H1 (cell line): ENCODE measurements around the gene ING4. TPM values are rescaled to one million over a fixed set of nuclear protein-coding genes. Genes with fewer than 3 reads are reported as not detected.

Experiments used
- CTCF ChIA-PET: fragments of 300-600 bp; sonication (Branson Sonifier 250); formaldehyde crosslinking; loops from one replicate; lab custom pipeline; 2021; ENCODE audit not compliant: partially characterized antibody; lab: Charles Lee
- POLR2A ChIA-PET: fragments of 300-600 bp; sonication (Branson Sonifier 250); formaldehyde crosslinking; loops from one replicate; lab custom pipeline; 2021; ENCODE audit warnings: inconsistent platforms; ENCODE audit not compliant: partially characterized antibody; lab: Charles Lee
- DNase-seq, 2 experiments: peaks; one replicate each; pipeline versions ENCODE4 v3.0.0 to v3.0.0-alpha.2; 2010 to 2022; ENCODE audit warnings: low spot score in 2 of 2, low read depth in 1 of 2, mixed read lengths in 1 of 2
- FAIRE-seq: peaks from 2 replicates; lab custom pipeline; 2011; peaks lifted over from hg19 to GRCh38; lab: Jason Lieb, UNC
- H2AFZ ChIP-seq: 2 replicates; pipeline ENCODE4 v1.8.1; 2012; ENCODE audit warnings: low read length, inconsistent platforms
- H2AK5ac ChIP-seq: 2 replicates; pipeline ENCODE4 v1.6.1; 2013; ENCODE audit warnings: low read depth, low read length
- H2BK120ac ChIP-seq: replicated peaks from 2 replicates; pipeline ENCODE3; 2013; ENCODE audit warnings: low read depth, low read length, inconsistent platforms
- H2BK12ac ChIP-seq: 2 replicates; pipeline ENCODE4 v1.6.1; 2013; ENCODE audit warnings: low read depth, low read length
- H2BK15ac ChIP-seq: 2 replicates; pipeline ENCODE4 v1.6.1; 2013; ENCODE audit warnings: low read length
- H2BK20ac ChIP-seq: 2 replicates; pipeline ENCODE4 v1.6.1; 2013; ENCODE audit warnings: low read length
- H2BK5ac ChIP-seq: 2 replicates; pipeline ENCODE4 v1.6.1; 2013; ENCODE audit warnings: low read depth, low read length
- H3K14ac ChIP-seq: 2 replicates; pipeline ENCODE4 v1.6.1; 2013; ENCODE audit warnings: inconsistent platforms; ENCODE audit not compliant: insufficient read length
- H3K18ac ChIP-seq: 2 replicates; pipeline ENCODE4 v1.6.1; 2013; ENCODE audit warnings: low read length; ENCODE audit errors: extremely low read depth
- H3K23ac ChIP-seq: 2 replicates; pipeline ENCODE4 v1.6.1; 2013; ENCODE audit warnings: inconsistent platforms; ENCODE audit not compliant: insufficient read length
- H3K23me2 ChIP-seq: 2 replicates; pipeline ENCODE4 v1.6.1; 2013; ENCODE audit warnings: low read depth, low read length
- H3K27ac ChIP-seq: 2 replicates; pipeline ENCODE4 v1.6.1; 2011; ENCODE audit warnings: low read depth, low read length, inconsistent platforms
- H3K27me3 ChIP-seq, 4 experiments: replicated peaks in 1 of 4; 1 replicate in 1 of 4; 2 replicates in 3 of 4; pipeline versions ENCODE4 v1.6.1 to v1.8.1; 2011 to 2013; ENCODE audit warnings: low read length in 3 of 4, mild to moderate bottlenecking in 3 of 4, inconsistent platforms in 2 of 4, mixed read lengths in 2 of 4, moderate library complexity in 1 of 4; ENCODE audit not compliant: control insufficient read depth in 3 of 4, insufficient read depth in 3 of 4; ENCODE audit errors: extremely low read depth in 1 of 4
- H3K36me3 ChIP-seq, 4 experiments: 2 replicates each; pipeline versions ENCODE4 v1.6.1 to v1.8.1; 2011 to 2013; ENCODE audit warnings: mild to moderate bottlenecking in 4 of 4, low read length in 3 of 4, moderate library complexity in 2 of 4, control low read depth in 1 of 4, inconsistent platforms in 1 of 4; ENCODE audit not compliant: insufficient read depth in 4 of 4, control insufficient read depth in 2 of 4
- H3K4ac ChIP-seq: replicated peaks from 2 replicates; pipeline ENCODE3; 2013; ENCODE audit warnings: low read length, low read depth, mixed read lengths, inconsistent platforms; ENCODE audit not compliant: insufficient read length
- H3K4me1 ChIP-seq, 4 experiments: replicated peaks in 1 of 4; 1 replicate in 1 of 4; 2 replicates in 3 of 4; pipeline versions ENCODE4 v1.6.1 to v1.8.1; 2011 to 2013; ENCODE audit warnings: low read length in 3 of 4, inconsistent platforms in 2 of 4, mixed read lengths in 1 of 4; ENCODE audit not compliant: insufficient read depth in 4 of 4, control insufficient read depth in 3 of 4
- H3K4me2 ChIP-seq, 2 experiments: 2 replicates each; pipeline versions ENCODE4 v1.6.1 to v1.8.1; 2011 to 2013; ENCODE audit warnings: low read depth in 2 of 2, low read length in 2 of 2, control low read depth in 1 of 2, inconsistent platforms in 1 of 2, mild to moderate bottlenecking in 1 of 2; ENCODE audit not compliant: insufficient read depth in 1 of 2
- H3K4me3 ChIP-seq, 4 experiments: fragments of 200-600, 300-600 bp in 1 of 4; sonication (generic), shearing (Covaris generic), sonication (Bioruptor Twin) in 1 of 4; 2 replicates each; pipeline versions ENCODE4 v1.5.1 to v1.8.1; 2011 to 2016; ENCODE audit warnings: low read length in 4 of 4, low read depth in 3 of 4, control low read depth in 2 of 4, inconsistent platforms in 2 of 4, mild to moderate bottlenecking in 2 of 4, mixed read lengths in 1 of 4, moderate library complexity in 1 of 4; ENCODE audit not compliant: insufficient read depth in 2 of 4; ENCODE audit errors: extremely low read depth in 1 of 4
- H3K56ac ChIP-seq: replicated peaks from 2 replicates; pipeline ENCODE3; 2013; ENCODE audit warnings: low read depth, mild to moderate bottlenecking, mixed read lengths, low read length, inconsistent platforms; ENCODE audit not compliant: insufficient read length
- H3K79me1 ChIP-seq: 2 replicates; pipeline ENCODE4 v1.6.1; 2013; ENCODE audit warnings: low read depth, low read length, control low read depth
- H3K79me2 ChIP-seq, 2 experiments: 2 replicates each; pipeline versions ENCODE4 v1.6.1 to v1.8.1; 2012 to 2013; ENCODE audit warnings: low read length in 2 of 2, mild to moderate bottlenecking in 2 of 2, inconsistent platforms in 1 of 2; ENCODE audit not compliant: insufficient read depth in 2 of 2, control insufficient read depth in 1 of 2
- H3K9ac ChIP-seq, 4 experiments: replicated peaks in 1 of 4; 1 replicate in 1 of 4; 2 replicates in 3 of 4; pipeline versions ENCODE4 v1.6.1 to v1.8.1; 2011 to 2013; ENCODE audit warnings: low read depth in 3 of 4, low read length in 3 of 4, control low read depth in 2 of 4, mild to moderate bottlenecking in 2 of 4, moderate library complexity in 2 of 4, inconsistent platforms in 1 of 4; ENCODE audit errors: extremely low read depth in 1 of 4
- H3K9me3 ChIP-seq, 2 experiments: 2 replicates each; pipeline versions ENCODE4 v1.6.1 to v1.8.1; 2012 to 2013; ENCODE audit warnings: mild to moderate bottlenecking in 2 of 2, moderate library complexity in 2 of 2, control low read depth in 1 of 2, inconsistent platforms in 1 of 2, low read depth in 1 of 2, low read length in 1 of 2, mixed read lengths in 1 of 2; ENCODE audit not compliant: insufficient read depth in 2 of 2
- H4K20me1 ChIP-seq, 2 experiments: replicated peaks in 1 of 2; 2 replicates each; pipeline versions ENCODE3 to v1.8.1; 2011 to 2013; ENCODE audit warnings: inconsistent platforms in 2 of 2, low read length in 2 of 2, mild to moderate bottlenecking in 1 of 2; ENCODE audit not compliant: insufficient read depth in 2 of 2, control insufficient read depth in 1 of 2
- H4K5ac ChIP-seq: 2 replicates; pipeline ENCODE4 v1.6.1; 2013; ENCODE audit warnings: low read length, low read depth, mixed read lengths, inconsistent platforms; ENCODE audit not compliant: insufficient read length
- H4K8ac ChIP-seq: 2 replicates; pipeline ENCODE4 v1.8.0; 2013; ENCODE audit warnings: mild to moderate bottlenecking, moderate library complexity, low read length, inconsistent platforms; ENCODE audit not compliant: insufficient read depth; ENCODE audit errors: extremely low read depth
- H4K91ac ChIP-seq: replicated peaks from 2 replicates; pipeline ENCODE3; 2013; ENCODE audit warnings: low read length, mixed read lengths, inconsistent platforms; ENCODE audit not compliant: insufficient read length
- CBX8 ChIP-seq: fragments of 300-800, 300-1000 bp; sonication (generic); IDR thresholded peaks from 2 replicates; pipeline ENCODE4 v1.7.1; 2016; ENCODE audit warnings: low read depth, low read length, borderline replicate concordance
- CHD1 ChIP-seq: IDR thresholded peaks from 2 replicates; pipeline ENCODE4 v1.6.1; 2012; ENCODE audit warnings: low read depth, low read length, improper control_type of control experiment
- EZH2 ChIP-seq: fragments of 200-600 bp; sonication (generic); IDR thresholded peaks from 2 replicates; pipeline ENCODE4 v1.7.1; 2012; ENCODE audit warnings: low read depth, mild to moderate bottlenecking, moderate library complexity, low read length, inconsistent platforms; ENCODE audit not compliant: severe bottlenecking
- POLR2AphosphoS5 ChIP-seq: IDR thresholded peaks from 2 replicates; pipeline ENCODE4 v1.6.1; 2011; ENCODE audit warnings: low read depth, low read length
- RFX5 ChIP-seq: IDR thresholded peaks from 2 replicates; pipeline ENCODE4 v1.6.1; 2011; ENCODE audit warnings: low read depth, low read length, improper control_type of control experiment, borderline replicate concordance
- SP2 ChIP-seq: IDR thresholded peaks from 2 replicates; pipeline ENCODE4 v1.6.1; 2012; ENCODE audit warnings: mild to moderate bottlenecking, low read length, inconsistent platforms
- SP4 ChIP-seq: IDR thresholded peaks from 2 replicates; pipeline ENCODE4 v1.6.1; 2012; ENCODE audit warnings: low read length, inconsistent platforms
- WGBS, 2 experiments: shearing (Covaris generic) in 1 of 2; methylation state at CpG; one replicate each; pipeline versions ENCODE4 v1.1.6 to v1.1.7; 2013 to 2015; ENCODE audit warnings: low lambda C conversion rate in 2 of 2, mixed read lengths in 2 of 2, inconsistent platforms in 1 of 2, low coverage in 1 of 2, missing lambda C conversion rate in 1 of 2; ENCODE audit not compliant: insufficient replicate concordance in 2 of 2, insufficient coverage in 1 of 2, insufficient read length in 1 of 2; ENCODE audit errors: extremely low coverage in 1 of 2, missing lambda C conversion rate in 1 of 2; 5-methylcytosine and 5-hydroxymethylcytosine counted together
- polyA plus RNA-seq, 7 experiments: library from polyadenylated mRNA; depleted of rRNA in 3 of 7; stranded (reverse) in 5 of 7; unstranded in 2 of 7; fragments of >200 nt in 5 of 7; fragments of 200-250 nt in 2 of 7; gene quantifications; 1 replicate in 5 of 7; 2 replicates in 1 of 7; 4 replicates in 1 of 7; pipeline versions ENCODE4 v1.2.1 to v1.2.3, GENCODE V29; 2011 to 2013; ENCODE audit warnings: missing spikeins in 2 of 7, mixed read lengths in 2 of 7
- total RNA-seq: library from RNA; stranded (reverse); fragmentation: NEBNext Ultra II Directional; extraction: Animal tissue kit (Norgen Biotek cat#: 25700); gene quantifications from 2 replicates; pipeline ENCODE4 v1.2.1, GENCODE V29; 2021

ING4 gene
- total and polyA plus RNA-seq, 2 of the 8 experiments (the other 6 are each of a cell fraction or from before 2014, with no cell fraction given), result 22.9 to 28.6 TPM

DNA sequence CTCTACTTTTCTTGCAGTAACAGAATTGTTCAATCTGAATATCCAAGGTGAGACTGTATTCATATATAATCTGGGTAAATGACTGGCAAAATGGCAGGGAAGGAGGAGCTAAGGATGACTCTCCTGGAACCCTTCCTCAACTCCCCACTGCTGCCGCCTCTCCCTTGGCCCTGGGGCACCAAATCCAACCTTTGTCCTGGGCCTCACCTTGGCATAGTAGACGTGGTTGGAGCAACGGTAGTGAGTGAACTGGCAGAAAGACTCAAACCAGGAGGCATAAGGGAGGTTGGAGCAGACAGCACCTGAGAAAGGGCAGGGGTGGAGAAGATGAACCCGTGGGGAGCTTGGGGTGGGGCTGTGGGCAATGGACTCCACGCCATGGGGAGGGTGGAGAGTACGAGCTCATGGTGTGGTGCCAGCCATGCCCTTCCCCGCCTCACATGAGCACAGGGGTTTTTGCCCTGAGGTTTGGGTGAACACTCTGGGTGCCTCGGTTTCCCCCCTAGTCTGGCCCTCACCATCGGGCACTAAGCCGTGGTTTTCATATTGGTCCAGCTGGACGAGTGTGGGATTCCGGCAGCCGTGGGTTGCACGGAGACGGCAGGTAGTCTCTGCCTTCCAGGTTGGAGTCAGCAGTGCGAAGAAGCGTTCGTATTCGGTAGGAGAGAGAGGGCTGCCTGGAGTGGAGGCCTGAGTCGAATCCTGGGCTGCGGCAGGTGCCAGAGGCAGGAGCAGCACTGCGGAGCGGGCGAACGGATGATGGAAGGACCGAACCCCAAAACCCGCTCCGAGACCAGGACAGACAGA, 16.4 kb downstream of the ING4 start:
- 69% methylated on average over 23 of the region's 28 CpGs; no CpG with 5 or more reads in 1 of the 2 experiments for WGBS, 2 experiments
- DNase-seq, result no peak
- Histone ChIP-seq H3K23ac (no peak overlapping the region), H3K4me2 (peak overlapping the region; percentile 71 to 88), H4K91ac (peak overlapping the region; percentile 0), H3K14ac (no peak overlapping the region), H3K9me3 (no peaks in the 10 kb centered on the region), H3K79me1 (no peaks in the 10 kb centered on the region), H3K23me2 (peaks cover 4% of the 10 kb centered on the region; the same call in 1 of the 2 replicates), H3K4me1 (peaks cover 0 to 5% (median under 1%) of the 10 kb centered on the region in 4 experiments; a peak in 2 of 7 replicates), H4K5ac (no peak overlapping the region), H2BK120ac (no peak overlapping the region), H3K4ac (peak overlapping the region; percentile 63), H3K9ac (peak overlapping the region in 3 of 4 experiments; percentile 34 to 49 (median 34); a peak in 2 of 7 replicates), H3K56ac (no peak overlapping the region), H3K36me3 (peaks cover 2 to 12% (median 6%) of the 10 kb centered on the region in 4 experiments; a peak in 6 of 8 replicates), H2BK5ac (no peak overlapping the region), H3K18ac (no peak overlapping the region), H2AFZ (no peak overlapping the region), H2BK15ac (0 out of 2 replicates have a peak overlapping the region, but pooled peaks have one; percentile 72), H2AK5ac (peak overlapping the region; percentile 40; the same call in 1 of the 2 replicates), H4K8ac (no peak overlapping the region; the same call in 1 of the 2 replicates), H3K27ac (no peak overlapping the region), H3K4me3 (peak overlapping the region; percentile 59 to 80 (median 68)), H3K79me2 (no peaks in the 10 kb centered on the region), H3K27me3 (peaks cover 3 to 7% (median 6%) of the 10 kb centered on the region in 4 experiments; a peak in 4 of 7 replicates), H2BK12ac (peak overlapping the region; percentile 84; the same call in 1 of the 2 replicates), H4K20me1 (no peaks in the 10 kb centered on the region), H2BK20ac (no peak overlapping the region)
- no peak for FAIRE-seq
- CTCF ChIA-PET, result interaction anchor here (0.8 to 6.3 kb wide), 12 partner anchors 11 to 122 kb away, joined by 3 to 146 read pairs (median 4); partner anchors contain the start of gene LPAR5
- POLR2A ChIA-PET, result interaction anchor here (0.5 to 2.3 kb wide), 7 partner anchors 10 to 227 kb away, joined by 3 to 9 read pairs (median 3); partner anchors contain the start of genes LPAR5 and SPSB2
- TF ChIP-seq CBX8, result no peak
- no peak for TF ChIP-seq SP4
- TF ChIP-seq EZH2, result no peak
- no peak for TF ChIP-seq POLR2AphosphoS5
- TF ChIP-seq RFX5, result no peak
- TF ChIP-seq SP2, result no peak
- no peak for TF ChIP-seq CHD1
